Left renal pelvis (tissue), 4 donors: ENCODE data around the gene KLHL29. TPM values are rescaled to one million over a fixed set of nuclear protein-coding genes. Genes with fewer than 3 reads are reported as not detected.

Experiments used
- DNase-seq, 4 donors: peaks; one replicate each; pipeline ENCODE4 v3.0.0-alpha.2; 2013; ENCODE audit warnings: low read depth in 4 of 4, low spot score in 3 of 4
- polyA plus RNA-seq, 4 donors: library from polyadenylated mRNA; unstranded; fragments of 120-200 nt; gene quantifications; one replicate each; pipeline ENCODE4 v1.2.1, GENCODE V29; 2013; ENCODE audit not compliant: insufficient read length in 4 of 4

Gene KLHL29
- polyA plus RNA-seq, 4 donors = 7.5 to 11.6 (median 11.1) TPM

DNA sequence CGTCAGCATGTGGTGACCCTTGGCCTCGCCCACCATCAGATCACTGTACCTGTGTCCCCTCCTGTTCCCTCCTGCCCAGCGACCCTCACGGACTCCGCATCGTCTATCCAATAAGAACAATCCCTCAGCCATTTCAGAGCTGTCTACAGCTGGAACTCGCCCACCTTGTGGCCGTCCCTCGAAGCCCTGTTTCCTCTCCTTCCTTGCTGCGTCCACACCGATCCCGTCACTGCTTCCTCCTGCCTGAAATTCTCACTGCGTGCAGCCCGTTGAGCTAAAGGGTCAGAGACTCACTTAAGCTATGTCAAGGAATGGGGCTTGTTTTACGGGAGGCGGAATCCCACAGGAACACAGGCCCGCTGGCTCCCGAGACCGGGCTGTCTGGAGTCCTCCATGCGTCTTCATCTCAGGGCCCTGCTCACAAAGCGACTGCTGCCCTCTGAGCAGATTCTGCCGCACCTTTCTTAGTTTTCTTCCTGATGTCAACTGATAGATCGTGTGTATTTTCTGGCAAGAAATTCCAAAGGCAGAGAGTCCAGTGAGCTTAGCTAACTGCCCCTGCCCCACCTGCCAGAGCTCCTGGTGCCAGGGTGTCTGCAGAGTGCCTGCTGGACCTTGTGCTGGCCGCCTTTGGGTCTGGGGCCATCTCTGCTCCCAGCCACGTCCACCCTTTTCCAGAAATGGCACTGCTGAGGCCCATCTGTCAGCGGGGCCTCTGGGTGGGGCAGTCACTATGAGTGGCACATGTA lies 35.3 kb downstream of the KLHL29 start:
- no peak for DNase-seq

DNA sequence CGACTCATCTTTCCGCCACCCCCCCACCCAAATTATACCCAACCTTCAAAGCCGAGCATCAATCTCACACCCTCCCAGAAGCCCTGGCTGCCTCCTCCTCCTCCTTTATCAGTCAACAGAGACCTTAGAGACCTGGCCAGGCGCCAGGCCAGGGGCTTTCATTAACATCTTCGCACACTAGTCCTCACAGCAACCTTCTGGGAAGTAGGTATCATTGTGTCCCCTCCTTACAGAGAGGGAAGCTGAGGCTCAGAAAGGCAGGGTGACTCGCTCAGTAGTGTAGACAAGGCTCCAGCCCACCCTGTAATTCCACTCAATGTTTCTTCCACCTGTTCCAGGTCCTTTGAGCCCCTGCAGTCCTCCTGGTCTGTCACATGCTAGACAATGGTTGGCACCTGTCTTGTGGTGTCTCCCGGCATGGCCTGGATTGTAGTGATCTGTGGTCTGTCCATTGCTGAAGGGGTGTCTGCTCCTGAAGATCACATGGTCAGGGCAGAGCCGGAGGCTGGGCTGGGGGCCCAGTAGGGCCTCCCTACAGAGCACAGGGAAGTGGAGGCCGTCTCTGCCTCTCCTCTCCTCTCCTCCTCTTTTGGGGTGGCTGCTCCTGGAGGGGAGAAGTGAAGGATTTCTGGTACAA lies 36.0 kb downstream of the KLHL29 start:
- DNase-seq = no peak

DNA sequence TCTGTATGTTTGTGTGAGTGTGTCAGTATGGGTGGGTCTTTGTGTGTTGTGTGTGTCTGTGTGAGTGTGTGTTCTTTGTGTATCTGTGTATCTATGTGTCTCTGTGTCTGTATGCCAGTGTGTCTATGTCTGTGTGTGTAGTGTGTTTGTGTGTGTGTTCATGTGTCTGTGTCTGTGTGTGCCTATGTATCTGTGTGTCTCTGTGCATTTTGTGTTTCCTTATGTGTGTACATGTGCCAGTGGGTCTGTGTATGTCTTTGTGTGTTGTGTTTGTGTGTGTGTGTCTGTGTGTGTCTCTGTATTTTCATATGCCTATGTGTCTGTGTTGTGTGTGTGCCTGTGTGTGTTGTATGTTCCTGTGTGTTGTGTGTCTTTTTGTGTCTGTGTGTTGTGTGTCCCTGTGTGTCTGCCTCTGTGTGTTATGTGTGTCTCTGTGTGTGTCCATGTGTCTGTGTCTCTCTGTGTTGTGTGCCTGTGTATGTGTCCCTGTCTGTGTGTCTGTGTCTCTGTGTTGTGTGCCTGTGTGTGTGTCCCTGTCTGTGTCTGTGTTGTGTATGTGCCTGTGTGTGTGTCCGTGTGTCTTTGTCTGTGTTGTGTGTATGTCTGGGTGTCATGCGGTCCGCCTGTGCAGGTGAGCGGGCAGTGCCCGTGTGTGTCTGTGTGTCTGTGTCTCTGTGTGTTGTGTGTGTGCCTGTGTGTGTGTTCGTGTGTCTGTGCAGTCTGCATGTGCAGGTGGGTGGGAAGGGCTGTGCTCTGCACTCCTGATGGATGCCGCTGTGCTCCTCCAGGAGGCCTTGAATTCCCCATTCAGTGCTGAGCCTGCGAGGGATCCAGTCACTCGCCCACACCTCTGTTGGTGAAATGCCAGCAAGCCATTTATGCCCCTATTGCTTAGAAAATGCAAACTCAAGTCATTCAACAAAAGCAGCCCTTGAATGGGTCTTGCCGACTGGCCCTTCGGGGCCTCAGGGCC lies 37.4 kb downstream of the KLHL29 start:
- DNase-seq = no peak

DNA sequence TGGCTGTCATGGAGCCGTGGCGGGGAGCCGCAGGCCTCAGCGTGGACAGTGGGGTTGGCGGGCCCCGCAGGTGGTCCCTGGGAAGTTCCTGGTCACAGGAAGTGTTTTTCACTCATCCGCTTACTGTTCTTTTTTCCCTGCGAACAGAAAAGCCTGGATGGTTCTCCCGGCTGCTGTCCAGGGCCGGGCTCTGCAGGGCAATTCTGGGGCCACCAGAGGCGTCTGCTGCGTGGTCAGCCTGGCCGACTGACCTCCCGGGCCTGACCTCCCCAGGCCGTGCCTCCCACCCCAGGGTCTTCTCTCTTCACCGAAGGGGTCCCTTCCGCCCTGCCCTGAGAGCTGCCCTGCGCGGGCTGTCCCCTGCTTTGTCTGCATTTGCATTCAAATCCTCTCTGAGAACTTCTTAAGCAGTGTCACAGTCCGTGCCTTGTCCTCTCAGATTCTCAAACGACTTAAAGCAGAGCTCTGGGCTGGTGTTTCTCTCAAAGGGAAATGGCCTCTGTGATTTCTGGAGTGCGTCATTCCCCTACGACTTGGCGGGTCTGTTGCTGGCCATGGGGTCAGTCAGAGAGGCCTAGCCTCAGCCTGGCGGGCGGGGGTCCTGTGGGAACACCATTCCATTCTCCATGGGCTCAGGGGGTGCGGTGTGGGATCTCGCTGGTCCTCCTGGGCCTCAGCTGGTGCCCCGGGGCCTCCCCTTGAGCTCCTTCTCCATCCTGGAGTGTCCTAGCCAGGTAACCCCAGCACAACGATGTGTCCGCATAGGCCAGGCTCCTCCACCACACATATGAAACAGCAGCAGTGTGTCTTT lies 38.3 kb downstream of the KLHL29 start:
- DNase-seq = no peak

DNA sequence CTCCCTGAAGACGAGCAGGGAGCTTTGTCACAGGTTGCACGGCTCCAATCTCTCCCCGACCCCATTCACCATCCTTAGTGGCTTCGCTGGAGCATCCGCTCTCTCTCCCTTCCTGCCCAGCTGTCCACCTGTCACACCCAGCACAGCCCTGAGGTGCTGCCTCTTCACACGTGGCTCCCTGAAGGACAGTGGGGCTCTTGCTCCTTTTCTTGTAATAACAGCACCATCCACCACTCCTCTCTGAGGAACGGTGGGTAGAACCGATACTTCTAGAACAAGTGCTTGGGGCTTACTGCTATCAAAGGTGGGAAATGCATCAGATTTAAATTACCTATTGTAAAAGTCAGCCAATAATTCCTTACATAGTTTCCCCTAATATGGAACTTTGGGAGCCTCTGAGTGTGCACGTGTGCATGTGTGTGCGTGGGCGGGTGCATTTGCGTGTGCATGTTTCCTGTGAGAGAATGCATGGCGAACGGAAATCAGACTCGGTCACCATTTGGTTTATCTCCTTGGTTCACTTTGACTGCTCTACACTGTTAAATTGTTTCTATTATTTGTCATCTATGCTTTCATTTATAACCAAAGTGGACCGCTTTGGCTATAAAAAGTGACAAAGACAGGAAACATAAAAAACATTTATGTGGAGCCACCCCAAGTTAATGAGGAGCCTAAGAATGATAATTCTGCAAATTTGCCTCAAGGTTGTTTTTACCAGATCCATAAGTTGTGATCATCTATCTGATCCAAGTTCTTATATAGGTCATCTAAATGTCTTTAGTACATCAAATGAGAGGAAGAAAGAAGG lies 39.1 kb downstream of the KLHL29 start:
- peak in 1 of 4 donors; percentile 19 for DNase-seq

DNA sequence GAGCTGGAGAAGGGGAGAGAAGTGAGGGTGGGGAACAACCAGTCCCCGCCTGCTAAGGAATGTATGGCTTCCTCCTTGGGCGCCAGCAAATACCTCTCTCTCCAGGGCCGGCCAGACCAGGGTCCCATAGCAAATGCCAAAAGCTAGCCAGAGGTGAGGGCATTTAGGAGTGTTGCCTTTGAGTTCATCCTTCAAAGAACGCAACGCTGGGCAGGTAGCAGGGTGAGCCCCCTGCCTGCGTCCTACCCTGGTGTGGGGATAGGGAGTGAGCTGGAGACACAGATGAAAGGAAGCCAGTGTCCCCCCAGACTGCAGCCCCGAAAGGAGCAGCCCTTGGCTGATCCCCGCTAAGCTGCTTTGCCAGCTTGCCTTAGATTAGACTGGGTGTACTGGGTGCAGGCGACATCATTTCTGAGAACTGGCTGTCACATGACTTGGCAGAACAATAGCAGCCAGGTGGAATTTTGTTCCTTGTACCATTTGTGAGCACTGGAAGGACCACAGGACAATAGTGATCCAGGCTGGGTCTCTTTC lies 40.4 kb downstream of the KLHL29 start:
- no peak for DNase-seq

DNA sequence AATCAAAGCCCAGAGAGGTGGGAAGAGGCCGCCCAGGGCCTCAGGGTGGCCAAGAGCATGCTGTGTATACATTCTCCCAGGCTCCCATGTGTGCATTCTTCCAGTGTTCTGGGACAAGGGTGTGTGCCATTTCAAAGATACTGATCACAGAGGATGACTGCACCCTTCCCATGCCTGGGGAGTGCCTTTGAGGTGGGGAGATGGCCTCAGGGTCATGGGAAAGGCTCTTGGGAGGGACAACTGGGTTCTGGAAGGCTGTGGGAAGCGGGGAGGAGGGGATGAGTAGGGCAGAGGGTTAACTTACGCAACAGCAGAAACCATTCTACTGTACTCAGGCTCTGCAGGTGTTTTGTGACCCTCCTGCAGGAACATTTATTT lies 40.9 kb downstream of the KLHL29 start:
- no peak for DNase-seq

DNA sequence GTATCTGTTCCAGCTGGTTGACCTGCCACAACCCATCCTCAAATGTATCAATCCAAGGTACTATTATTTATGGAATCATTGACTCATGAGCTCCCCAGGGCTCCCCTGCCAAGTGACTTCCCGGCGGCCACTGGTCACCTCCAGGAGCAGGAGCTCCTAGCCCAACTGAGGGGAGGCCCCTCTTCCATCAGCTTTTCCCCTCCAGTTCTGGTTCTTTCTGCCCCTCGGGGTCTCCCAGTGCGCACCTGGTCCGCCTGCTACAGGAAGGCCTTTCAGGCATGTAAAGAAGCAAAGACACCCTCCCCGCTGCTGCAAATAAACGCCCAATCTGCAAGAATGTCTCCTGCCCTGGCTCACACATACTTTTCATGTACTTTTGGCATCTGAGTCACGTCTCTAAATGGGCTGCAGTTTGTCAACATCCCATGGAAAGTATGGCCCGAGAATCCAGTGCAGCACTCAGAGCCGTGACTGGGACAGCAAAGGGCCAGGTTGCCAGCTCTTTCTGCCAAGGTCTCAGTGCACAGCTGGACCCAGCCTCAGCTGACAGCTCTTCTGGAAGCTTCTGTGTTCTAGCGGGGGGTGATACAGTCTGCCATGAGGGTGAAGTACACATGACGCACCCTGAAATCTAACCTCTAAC lies 41.4 kb downstream of the KLHL29 start:
- no peak for DNase-seq

DNA sequence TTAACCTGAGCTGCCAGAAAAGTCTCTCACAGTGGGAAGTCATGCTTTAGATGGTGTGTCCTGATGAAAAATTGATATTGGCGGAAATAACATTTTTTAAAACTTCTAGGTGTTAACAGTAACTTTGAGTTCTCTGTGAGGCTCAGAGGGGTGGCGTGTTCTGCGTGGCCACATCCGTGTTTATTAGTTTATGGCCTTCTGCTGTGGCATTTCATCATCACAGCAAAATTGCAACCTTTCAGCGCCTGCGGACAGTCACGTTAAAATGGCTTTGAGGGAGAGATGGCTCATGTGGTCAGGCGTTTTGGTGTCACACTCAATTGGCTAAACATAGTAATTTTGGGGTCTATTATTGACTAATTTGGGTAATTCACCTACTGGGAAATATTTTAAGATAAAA lies 42.4 kb downstream of the KLHL29 start:
- DNase-seq = no peak

DNA sequence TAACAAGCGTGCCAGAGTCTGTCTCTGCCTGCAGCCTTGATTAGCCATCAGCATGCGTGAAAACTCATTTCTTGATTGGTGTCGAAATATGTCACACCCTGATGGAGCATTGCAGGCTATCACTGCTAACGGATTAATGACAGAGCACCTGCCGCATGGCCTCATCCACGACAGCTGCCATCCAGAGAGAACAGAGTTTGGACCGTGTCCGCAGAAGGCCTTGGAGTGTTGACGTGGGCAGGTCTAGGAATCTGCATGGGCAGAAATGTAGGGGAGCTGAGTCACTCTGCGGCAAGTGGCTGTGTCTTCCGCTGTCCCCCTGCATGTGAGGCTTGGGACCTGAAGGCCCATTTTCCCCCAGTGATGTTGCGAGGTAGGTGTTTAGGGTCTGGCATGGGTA lies 43.0 kb downstream of the KLHL29 start:
- no peak for DNase-seq

DNA sequence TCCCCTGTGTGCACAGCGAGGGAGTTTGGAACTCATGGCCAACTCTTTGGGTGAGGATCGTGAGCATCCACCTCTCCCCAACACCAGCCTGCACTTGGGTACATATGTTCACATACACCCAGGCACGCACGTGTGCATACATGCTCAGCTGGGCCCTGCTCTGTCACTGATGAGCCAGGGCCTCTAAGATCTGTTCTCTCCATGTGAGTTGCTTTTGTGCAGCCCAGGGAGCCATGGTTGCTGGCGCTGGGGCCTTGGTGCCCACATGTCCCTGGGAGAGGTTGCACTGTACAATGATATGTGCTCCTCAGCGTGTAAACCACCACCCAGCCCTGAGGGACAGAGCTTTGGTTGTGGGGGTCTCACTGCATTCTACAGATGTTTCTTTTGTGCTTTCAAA lies 44.1 kb downstream of the KLHL29 start:
- no peak for DNase-seq

DNA sequence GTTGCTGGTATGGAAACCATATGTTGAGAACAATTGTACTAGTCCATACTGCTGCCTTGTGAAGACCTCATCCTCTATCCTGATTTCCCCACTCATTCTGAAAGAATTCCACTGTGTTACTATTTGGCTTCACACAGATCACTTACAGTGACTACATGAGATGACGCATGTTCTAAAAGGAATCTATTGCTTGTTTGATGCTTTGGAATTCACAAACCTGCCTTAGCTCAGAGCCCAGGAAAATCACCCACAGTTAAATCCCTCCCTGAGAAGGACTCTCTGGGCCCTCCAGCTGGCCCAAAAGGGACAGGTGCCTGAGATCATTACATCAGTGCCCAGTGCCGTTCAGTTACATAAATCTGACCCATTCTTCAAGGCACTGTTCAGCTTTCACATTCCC lies 45.3 kb downstream of the KLHL29 start:
- no peak for DNase-seq

DNA sequence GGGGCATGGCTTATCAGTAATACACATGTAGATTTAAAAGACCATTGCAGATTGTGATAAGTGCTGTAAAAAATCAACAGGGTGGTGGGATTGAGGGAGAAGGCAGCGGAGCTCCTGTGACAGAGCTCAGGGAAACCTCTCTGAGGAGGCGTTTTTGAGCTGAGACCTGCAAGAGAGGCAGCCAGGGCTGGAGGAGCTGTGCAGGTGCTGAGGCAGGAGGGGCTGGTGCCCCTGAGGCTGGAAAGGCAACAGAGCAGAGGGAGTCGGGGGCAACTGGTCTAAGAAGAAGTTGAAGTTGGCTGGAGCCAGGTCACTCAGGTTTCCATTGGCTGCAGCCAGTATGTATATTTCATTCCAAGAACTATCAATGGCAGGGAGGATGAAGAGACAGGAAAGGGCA lies 47.6 kb downstream of the KLHL29 start:
- DNase-seq = no peak

DNA sequence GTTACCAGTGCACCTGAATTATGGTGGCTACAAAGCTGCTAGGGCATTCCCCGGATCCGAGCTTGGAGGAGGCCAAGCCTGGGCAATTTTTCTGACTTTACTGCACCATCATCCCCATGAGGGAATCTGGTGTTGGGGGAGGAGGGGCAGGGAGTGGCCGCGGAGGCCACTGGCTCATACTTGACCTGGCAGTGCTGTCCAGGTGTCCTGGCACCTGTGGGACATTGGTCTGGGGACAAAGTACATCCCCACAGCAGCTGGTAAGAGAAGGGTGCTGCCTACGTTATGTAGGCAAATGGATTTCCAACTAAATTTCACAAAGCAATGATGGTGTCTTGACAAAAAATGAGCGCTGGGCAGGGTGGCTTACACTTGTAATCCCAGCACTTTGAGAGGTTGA lies 48.3 kb downstream of the KLHL29 start:
- DNase-seq = no peak

DNA sequence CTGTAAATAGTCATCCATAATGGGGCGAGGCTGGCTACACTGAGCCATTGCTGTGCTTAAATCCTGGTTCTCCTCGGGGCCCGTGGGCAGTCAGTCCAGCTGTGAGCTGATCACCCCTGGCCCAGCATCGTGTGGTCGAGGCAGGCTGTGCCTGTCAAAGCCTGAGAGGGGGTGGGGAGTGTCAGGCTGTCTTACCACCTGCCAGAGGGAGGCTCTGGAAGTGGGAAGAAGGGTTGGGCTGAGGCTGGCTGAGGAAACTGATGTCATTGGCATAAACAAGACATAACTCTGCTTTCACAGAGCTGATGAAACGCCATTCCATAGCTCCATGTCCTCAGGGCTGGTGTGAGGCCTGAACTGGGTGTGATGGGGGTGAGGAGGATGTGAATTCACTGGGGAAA lies 49.7 kb downstream of the KLHL29 start:
- no peak for DNase-seq

DNA sequence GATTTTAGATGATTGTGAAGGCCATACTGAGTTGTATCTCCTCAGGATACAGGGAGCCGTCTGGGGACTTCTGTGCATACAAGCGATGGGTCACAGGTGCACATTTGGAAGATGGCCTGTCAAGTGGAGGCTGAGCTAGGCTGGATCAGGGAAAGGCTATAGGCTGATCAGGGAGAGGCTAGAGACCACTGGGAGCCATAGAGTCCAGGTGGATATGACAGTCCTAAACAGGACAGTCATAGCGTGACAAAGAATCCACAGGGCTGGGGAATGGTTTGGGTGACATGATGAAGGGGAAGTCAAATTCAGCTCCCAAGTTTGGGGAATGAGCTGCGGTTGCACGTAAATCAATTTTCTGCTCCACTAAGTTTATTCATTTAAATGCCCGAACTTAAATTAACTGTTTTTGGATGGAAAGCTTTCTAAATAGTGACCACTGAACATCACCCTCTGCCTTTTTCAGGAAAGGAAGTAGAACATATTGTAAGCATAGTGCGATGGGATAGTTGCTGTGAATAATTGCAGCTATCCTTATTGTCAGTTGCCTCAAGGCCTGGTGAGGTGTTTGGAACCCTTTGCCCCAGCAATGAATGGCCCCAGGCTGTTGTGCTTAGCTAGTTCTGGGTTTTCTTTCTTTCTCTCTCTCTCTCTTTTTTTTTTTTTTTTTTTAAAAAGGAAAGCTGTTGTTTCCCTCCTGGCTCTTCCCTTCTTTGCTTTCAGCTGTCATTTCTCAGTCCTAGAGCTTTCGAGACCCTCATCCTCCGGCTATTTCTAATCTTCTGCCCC lies 50.5 kb downstream of the KLHL29 start:
- no peak for DNase-seq

DNA sequence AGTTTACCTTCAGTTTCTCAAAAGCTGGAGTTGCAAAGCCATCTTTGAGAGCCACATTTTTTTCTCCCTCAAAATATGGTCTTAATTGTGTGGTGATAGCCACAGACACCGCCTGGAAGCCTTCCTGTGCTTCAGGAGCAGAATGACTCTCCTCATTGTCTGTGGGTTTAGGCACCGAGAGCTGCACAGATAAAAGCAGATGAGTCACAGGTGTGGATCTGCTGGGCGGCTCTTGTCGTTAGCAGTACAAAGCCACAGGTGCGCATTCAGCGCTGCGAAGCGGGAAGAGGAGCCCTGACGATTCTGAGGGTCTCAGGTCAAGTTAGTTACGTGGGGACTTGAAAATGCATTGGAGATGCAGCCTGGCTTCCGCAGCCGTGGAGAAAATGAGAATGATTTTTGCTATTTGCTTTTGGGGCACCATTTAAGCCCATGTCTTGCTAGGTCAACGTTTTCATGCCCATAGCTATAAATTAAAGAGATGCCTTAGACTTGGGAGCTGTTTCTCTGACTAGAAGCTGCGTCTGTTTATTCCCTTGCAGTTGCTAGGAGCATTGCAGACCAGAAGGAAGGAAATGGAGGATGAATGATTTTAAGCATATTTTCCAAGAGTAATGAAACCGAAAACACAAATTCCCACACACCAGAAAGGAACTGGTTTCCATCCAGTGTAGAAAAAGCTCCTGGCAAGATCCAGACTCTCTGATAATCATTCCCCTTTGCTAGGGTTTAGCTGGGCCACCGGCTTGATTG lies 51.5 kb downstream of the KLHL29 start:
- DNase-seq = no peak

DNA sequence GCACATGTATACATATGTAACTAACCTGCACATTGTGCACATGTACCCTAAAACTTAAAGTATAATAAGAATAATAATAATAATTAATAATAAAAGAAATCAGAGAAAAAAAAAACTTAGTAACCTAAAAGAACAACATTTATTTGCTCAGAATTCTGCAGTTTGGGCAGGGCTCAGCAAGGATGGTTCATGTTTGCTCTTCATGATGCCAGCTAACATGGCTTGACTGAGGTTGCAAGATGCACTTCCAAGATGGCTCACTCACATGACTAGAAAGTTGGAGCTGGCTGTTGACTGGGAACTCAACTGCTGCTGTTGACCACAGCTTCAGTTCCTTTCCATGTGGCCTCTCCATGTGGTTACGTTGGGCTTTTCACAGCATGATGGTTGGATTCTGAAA lies 56.4 kb downstream of the KLHL29 start:
- DNase-seq = no peak
